WI38 (cell line): ENCODE data around the gene GLRB.

Source experiments
- H3K4me3 ChIP-seq: 2 replicates; pipeline ENCODE4 v1.5.1; 2011; ENCODE audit warnings: low read depth, mild to moderate bottlenecking, control low read depth, low read length
- TF ChIP-seq, protein P1 (sequence below): IDR thresholded peaks from 2 replicates; pipeline ENCODE4 v1.5.1; 2012; ENCODE audit warnings: low read depth, mild to moderate bottlenecking, control low read depth, low read length

The GLRB gene

DNA sequence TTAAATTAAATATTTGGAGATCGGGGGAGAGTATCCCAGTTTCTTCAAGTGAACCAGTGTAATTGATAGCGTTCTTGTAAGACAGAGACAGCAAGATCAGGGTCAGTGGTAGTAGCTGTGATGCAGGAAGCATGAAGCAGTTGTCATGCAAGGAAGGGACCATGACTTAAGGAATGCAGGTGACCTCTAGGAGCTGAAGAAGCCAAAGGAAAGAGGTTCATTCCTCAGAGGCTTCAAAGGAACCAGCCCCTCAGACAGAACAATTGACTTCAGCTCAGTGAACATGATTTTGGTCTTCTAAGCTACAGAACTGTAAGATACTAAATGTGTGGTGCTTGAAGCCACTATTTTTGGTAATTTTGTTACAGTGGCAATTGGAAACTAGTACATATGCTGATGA lies 51.6 kb downstream of the GLRB start:
- no peak overlapping the region for H3K4me3 ChIP-seq
- TF ChIP-seq, protein P1, sequence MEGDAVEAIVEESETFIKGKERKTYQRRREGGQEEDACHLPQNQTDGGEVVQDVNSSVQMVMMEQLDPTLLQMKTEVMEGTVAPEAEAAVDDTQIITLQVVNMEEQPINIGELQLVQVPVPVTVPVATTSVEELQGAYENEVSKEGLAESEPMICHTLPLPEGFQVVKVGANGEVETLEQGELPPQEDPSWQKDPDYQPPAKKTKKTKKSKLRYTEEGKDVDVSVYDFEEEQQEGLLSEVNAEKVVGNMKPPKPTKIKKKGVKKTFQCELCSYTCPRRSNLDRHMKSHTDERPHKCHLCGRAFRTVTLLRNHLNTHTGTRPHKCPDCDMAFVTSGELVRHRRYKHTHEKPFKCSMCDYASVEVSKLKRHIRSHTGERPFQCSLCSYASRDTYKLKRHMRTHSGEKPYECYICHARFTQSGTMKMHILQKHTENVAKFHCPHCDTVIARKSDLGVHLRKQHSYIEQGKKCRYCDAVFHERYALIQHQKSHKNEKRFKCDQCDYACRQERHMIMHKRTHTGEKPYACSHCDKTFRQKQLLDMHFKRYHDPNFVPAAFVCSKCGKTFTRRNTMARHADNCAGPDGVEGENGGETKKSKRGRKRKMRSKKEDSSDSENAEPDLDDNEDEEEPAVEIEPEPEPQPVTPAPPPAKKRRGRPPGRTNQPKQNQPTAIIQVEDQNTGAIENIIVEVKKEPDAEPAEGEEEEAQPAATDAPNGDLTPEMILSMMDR, result no peak

DNA sequence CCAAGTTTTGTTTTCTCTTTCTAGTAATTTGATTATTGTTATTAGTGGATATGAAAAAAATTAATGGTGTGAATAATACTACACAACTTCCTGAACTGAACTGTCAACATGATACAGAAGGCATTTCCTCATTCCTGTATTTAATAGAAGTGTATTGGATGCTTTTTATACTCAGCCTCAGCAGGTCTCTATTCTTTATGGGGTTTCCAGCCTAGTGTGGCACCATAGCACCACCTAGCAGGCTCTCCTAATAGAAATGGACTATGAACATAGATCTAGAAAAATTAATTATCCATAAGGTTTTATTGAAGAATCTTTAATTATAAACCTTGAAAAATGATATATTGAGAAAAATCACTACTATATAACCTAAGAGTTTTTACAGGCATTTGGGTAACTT lies 52.4 kb downstream of the GLRB start:
- TF ChIP-seq, protein P1, result peak; percentile 42
- no peak overlapping the region for H3K4me3 ChIP-seq

DNA sequence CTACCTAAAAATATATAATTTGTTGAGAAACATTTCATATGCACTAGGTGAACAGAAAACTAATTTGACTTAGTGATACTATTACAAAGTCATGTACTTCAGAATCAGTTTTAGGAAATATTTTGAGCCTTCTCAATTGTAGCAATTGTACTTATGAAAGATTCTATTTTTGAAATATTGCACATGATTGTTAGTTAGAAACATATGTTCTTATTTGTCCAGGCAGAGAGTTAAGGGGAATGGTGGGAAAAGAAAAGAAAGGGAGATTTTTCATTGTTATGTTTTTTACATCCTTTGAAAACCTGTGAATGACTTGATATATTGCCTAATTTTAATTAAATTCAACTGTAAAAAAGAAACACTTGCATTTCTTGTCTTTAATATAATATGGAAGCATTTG lies 66.0 kb downstream of the GLRB start:
- H3K4me3 ChIP-seq, result no peak overlapping the region
- TF ChIP-seq, protein P1, result no peak

DNA sequence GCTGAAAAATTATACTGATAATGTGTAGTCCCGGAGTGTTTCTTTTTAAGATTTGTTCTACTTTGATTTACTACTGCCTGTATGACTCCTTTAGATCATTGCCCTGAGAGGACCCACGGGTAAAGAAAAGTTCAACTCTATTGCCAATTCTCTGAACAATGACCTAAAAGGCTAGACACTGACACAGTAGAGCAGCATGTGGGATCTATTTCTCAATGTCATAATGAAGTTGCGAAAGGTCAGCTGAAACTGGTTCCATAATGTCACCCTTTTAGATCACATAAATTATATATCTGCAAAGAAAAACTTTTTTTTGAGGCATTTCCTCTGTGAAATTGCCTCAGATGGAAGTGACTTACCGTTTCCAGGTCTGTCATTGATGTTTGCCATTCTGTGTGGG lies 67.4 kb downstream of the GLRB start:
- no peak overlapping the region for H3K4me3 ChIP-seq
- TF ChIP-seq, protein P1, result no peak

DNA sequence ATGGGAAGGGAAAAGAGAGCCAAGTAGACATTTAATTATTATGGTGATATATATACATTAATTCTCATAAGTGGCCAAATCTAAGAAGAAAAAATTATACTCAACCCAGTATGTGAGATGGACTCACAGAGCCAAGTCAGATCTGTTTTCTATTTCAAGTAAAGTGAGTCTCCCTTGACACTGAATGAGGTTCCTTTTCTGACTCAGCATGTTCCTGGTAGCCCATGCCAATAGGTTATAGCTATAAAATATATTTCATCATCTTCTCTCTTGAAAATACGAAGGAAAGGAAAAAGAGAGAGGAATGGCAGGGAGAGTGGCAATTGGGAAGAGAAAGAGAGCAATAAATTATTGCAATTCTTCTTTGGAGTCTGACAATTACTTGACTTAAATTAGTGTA lies 75.8 kb downstream of the GLRB start:
- H3K4me3 ChIP-seq, result no peak overlapping the region
- TF ChIP-seq, protein P1, result no peak

DNA sequence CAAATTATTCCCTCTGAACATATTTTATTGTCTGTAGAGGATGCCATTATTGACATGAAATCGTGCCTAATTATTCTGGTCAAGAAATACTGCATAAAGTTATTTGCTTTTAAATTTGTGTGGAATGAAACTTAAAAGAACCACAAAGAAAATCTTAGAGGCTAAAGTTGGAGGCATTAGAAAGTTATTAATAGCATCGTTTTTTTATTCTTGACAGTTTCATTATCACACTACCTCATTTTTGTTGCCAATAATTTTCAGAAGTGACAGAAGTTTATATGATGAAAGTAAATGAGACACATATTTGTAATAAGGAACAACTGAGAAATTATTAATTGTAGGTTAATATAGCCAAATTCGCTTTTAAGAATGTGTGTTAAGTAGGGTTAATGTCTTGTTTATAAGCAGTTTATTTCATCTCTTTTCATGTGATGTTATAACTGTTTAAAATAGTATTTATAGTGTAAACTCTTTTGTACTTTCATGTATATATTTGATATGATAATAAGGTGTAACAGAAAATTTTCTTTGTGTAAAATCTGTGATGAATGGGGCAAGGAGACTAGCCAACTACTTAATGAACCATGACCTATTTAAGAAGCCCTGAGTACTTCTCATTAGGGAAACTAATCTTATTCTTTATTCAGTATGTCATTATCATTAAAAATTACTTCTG lies 90.1 kb downstream of the GLRB start:
- TF ChIP-seq, protein P1, result no peak
- H3K4me3 ChIP-seq, result no peak overlapping the region

- no peak overlapping the region for H3K4me3 ChIP-seq
- TF ChIP-seq, protein P1, result no peak
These were observed 94.4 kb downstream of the GLRB start for GRCh38 chr4:157170321-157170720.
